HG03135 (cell line): ENCODE results near the gene APC.

ENCODE experiments used
- ATAC-seq: cut with Tn5 transposase; IDR thresholded peaks from one replicate; pipeline ENCODE4 v1.9.1; 2021; ENCODE audit warnings: mild to moderate bottlenecking, moderate library complexity; ENCODE audit not compliant: unreplicated experiment

The APC gene

DNA sequence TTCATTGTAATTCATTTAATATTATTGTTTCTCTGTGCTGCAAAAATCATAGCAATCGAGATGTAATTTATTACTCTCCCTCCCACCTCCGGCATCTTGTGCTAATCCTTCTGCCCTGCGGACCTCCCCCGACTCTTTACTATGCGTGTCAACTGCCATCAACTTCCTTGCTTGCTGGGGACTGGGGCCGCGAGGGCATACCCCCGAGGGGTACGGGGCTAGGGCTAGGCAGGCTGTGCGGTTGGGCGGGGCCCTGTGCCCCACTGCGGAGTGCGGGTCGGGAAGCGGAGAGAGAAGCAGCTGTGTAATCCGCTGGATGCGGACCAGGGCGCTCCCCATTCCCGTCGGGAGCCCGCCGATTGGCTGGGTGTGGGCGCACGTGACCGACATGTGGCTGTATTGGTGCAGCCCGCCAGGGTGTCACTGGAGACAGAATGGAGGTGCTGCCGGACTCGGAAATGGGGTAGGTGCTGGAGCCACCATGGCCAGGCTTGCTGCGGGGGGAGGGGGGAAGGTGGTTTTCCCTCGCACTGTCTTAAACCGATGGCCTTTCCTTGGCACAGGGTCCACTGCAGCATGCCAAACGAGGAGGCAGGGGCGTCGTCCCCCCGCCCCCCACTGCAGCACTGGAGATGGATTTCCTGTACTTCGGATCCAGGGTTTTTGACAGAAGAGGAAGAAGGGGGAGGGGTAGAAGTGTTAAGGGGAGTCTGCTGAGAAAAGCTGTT, at the start of gene APC:
Gene APC (plus strand): TSS at position 423 of the 728 bp plus-strand sequence. CDS start 17,006 bp downstream, outside the sequence.
- peak; percentile 100 for ATAC-seq

DNA sequence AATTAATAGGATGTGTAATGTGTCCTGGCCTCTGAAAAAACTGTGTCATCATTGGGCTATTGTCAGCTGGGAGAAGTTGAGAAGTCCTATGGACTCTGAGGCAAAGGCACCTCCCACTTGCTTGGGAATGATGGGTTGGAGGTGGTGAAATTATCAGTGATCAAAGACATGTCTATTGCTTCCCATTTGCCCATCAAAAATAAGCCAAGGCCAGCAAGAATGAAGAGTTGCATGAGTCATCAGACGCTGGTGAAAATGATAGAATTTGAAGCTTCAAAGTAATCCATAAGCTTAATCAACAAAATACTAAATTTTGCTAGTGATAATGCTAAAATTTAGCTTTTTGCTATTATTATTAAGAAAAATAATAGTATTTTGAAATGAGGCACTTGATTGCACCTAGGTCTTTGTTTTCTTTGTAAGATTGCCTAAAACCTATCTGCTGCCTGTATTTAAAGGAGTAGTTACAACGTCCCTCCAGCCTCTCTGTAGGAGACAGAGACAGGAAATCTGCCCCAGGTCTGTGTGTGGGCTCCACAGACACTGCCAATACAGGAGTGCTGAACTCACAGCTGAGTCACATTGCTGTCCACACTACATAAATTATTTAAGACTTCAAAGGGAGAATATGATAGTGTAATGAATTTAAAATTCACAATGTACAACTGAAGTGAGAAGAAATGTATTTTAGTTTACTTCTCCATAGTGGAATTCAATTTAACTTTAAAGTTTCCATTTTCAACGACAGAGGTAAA, 48.4 kb upstream of the APC start:
- ATAC-seq, result no peak

DNA sequence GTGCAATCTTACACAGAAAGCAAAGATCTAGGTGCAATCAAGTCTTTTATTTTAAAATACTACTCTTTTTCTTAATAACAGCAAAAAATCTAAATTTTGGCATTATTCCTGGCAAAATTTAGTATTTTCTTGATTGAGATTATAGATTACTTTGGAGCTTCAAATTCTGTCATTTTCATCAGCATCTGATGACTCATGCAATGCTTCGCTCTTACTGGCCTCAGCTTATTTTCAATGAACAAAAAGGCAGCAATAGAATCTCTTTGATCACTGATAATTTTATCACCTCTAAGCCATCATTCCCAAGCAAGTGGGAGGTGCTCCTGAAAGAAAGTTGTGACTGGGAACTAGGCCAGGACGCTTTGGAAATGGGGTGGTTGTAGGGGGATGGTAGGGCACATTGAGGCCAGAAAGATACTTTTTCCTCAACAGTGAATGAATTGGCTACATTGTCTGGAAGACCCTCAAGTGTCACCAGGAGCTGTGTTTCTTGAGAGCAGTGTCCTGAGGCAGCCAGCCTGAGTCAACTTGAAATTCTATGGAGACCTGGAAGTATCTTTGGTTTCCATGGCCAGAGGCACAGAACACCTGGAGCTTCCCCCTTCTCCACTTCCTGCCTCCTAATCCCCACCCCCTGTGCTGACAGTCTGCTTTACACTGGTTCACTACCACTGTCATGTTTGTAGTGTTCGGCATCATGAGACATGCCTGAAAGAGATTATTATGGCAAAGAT, 46.9 kb upstream of the APC start:
- no peak for ATAC-seq

DNA sequence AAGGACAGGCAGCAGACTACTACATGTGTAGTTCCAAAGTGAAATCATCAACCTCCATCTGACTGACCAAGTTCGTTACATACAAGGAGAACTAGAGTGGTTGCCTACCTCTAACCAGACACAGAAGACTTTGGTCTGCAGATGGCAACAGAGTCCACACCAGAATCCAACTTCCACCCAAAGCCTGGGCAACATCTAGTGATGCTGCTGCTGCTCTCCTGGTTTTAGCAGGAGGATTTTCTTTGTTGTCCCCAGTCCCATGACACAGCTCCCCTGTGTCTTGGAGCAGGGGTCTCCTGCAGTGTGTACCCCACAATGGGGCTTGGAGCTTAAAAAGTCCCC, 46.4 kb upstream of the APC start:
- no peak for ATAC-seq

DNA sequence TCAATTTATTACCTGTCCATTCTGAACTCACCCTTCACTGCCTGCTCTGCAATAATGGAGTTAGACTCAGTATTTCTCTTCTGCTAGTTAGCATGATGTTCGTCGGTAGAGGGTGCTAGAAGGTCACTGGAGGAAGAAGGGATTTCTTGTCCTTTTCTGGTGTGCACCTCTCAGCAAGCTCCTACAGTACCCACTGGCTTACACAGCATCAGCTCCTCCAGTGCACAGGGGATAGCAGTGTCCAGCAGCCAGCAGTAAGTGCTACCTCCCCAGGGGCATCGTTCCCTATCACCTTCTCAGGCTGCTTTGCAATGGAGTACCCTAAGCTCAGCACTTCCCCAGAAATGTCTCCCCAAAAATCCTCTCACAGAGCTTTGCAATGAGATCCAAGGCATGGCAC, 45.9 kb upstream of the APC start:
- no peak for ATAC-seq

DNA sequence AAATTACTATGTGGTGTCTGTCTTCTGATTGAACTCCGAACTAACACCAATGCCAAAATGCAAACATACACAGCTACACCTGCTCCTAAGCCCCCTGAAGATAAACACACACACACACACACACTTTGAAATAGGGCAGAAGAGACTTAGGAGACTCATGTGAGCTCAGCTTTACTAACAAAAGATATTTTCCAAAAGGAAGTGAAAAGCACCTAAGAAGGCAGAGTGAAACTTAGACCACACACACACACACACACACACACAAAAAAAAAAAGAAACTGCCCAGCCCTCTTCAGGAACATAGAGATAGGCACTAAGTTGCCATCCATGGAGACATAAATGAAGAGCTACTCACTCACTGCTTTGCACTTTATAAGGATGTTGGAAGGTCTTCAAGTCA, 45.2 kb upstream of the APC start:
- no peak for ATAC-seq

DNA sequence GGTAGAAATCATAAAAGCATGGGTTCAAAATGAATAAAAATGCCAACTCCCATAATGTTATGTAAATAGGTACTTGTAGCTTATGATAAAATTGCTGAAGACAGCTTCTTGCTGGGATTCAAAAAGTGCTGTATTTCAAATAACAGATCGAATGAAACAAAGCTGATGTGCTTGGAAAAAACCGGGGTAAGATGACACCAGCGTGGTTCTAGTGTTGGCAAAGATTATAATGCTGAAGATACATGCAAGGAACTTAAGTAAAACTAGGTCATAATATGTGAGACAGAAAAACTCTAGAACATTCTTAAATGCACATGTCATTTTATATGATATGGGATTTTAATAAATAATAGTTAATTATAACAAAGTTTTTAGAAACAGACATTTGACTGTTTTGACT, 44.4 kb upstream of the APC start:
- no peak for ATAC-seq

DNA sequence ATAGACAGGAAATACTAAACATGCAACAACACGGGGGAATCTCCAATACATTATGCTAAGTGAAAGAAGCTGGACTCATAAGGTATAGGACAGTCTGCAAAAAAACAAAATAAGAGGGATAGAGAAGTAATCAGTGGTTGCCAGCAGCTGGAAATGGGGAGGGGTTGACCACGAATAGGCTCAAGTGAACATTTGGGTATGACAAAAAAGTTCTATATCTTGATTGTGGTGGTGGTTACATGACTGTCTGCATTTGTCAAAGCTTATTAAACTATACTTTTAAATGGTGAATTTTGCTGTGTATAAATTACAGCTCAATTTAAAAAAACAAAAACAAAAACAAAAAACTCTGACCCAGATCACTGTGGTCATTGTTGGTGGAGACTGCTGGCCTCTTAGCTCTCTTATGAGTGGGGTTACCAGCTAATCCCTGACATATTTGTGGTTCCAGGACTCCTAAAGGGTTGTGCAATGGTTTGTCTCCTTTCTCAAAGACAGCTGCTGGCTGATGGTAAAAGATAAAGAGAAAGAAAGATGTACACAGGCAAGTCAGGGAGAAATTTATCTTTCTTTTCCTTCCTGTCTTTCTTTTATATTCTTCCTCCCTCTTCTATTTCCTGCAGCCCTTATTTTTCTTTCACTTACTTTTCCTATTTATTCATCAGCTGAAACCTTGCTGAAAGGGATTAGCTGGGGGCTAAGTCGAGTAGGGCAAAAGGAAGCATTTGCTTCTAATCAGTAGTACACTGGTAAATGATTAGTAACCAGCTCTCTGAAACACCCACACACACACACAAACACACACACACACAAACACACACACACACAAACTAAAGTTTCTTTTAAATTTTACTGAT, 42.6 kb upstream of the APC start:
- no peak for ATAC-seq

DNA sequence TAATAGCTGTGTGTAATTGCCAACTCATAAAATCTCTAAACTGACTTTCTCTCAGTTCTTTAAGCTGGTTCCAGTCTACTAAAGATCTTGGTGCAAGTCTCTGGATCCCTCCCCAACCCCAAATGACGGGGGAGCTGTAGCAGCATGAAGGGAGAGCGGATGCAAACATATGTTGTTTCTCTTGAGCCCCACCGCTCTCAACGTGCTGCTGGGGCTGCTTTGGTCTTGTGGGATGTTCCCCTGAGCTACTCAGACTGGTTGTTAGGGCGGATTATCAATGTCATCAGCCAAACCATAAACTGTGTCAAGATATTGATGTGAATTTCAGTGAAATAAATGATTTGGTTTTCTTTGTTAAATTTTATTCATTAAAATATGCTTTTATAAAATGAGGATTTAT, 40.9 kb upstream of the APC start:
- ATAC-seq, result no peak

DNA sequence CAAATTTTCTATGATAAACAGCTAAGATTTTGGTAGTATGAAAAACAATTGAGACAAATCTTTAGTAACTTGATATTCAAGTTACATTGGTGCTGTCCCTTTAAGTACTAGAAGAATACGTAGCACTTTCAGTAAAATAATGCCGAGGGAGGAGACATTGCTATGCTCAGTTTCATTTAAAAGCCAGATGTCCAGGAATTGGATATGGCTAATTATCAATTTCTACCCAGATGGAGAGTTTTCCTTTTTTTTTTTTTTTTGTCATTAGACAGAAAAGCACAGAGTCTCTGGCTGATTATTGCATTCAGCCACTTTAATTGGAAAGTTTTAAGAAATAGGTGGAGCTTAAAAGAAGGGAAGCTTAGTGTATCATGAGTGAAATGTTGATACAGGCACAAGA, 40.4 kb upstream of the APC start:
- ATAC-seq, result no peak

DNA sequence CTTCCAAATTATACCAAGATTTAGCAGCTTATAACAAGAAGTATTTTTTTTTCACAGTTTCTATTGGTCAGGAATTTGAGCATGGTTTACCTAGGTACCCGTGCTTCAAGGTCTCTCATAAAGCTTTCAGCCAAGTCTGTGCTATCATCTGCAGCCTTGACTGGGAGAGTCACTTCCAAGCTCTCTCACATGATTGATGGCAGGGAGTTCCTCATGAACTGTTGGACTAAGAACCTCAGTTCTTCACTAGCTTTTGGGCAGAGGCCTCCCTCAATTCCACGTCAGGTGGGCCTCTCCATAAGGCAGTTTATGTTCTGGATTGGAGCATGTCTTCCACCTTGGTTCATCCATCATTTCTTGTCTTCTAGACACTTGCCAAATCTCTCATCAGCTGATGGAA, 39.9 kb upstream of the APC start:
- ATAC-seq, result no peak

DNA sequence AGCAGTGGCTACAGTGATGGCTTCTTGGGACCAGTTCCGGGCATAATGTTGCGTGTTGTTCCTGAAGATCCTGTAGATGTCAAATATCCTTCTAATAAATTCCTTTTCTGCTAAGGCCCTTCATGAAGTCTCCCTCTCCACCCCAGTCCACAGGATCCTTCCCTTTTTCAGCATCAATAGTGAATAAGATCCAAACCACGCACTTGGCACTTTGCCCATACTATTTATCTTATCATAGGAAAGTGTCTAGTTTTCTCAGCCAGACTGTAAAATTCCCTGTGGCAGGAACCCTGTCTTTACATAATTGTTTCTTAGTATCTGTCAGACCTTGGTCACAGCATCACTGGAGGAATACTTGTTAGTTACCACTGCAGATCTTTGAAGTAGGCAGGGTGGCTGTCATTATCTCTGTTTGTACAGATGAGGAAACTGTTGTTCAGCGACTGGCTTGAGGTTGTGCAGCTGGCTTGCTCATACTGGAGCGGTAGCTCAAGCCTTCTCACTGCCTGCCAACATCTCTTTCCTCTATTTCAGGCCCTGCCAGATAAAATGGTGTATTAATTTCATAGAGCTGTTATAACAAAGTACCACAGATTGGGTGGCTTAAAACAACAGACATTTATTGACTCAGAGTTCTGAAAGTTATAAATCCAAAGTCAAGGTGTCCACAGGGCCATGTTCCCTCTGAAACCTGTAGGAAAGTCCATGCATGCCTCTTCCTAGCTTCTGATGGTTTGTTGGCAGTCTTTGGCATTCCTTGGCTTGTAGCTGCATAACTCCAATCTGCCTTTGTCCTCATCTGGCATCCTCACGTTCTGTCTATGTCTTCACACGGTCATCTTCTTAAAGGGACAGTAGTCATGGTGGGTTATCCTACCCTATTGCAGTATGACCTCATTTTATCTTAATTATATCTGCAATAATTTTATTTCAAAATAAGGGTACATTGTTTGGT, 33.5 kb upstream of the APC start:
- ATAC-seq, result no peak

DNA sequence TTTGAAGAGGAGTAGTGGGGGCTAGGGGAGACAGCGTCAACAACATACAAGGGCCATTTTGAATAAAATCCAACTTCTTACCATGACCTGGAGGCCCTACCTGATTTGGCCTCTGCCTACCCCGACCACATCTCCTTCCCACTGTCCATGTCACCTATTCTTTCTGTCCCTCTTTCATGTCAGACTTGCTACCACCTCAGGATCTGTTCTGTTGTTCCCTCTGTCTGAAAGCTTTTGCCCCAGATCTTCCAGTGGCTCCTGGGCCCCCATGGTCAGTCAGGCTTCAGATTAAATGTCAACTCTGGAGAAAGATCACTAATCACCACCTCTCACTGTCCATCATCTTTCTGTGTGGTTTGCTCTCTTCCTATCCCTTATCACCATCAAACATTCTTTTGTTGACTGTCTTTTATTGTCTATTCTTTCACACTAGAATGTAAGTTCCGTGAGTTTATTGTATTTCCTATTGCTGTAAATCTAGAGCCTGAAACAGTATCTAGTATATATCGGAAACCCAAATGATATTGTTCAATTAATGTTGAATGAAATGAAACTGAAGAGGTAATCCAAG, 31.2 kb upstream of the APC start:
- ATAC-seq, result no peak

DNA sequence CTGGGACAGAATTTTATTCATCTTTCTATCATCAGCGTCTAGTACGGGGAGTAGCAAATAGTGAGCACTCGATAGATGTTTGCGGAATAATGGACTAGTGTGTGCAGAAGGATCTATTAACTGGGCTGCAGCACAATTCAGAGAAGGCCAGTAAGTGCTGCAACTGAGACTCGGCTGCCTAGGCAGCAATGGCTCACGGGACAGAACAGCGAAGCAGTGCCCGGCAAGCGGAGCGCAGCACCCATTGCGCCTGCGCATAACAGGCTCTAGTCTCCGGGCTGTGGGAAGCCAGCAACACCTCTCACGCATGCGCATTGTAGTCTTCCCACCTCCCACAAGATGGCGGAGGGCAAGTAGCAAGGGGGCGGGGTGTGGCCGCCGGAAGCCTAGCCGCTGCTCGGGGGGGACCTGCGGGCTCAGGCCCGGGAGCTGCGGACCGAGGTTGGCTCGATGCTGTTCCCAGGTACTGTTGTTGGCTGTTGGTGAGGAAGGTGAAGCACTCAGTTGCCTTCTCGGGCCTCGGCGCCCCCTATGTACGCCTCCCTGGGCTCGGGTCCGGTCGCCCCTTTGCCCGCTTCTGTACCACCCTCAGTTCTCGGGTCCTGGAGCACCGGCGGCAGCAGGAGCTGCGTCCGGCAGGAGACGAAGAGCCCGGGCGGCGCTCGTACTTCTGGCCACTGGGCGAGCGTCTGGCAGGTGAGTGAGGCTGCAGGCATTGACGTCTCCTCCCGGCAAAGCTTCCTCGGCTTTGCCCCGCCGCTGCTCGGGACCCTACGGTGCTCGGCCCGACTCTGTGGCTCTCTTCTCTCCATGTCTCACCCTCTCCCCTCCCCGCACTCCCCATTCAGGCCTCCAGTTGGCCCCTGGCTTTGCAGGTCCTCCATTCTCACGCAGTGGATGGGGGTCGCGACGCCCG, 30.2 kb upstream of the APC start:
- ATAC-seq, result peak; percentile 95

DNA sequence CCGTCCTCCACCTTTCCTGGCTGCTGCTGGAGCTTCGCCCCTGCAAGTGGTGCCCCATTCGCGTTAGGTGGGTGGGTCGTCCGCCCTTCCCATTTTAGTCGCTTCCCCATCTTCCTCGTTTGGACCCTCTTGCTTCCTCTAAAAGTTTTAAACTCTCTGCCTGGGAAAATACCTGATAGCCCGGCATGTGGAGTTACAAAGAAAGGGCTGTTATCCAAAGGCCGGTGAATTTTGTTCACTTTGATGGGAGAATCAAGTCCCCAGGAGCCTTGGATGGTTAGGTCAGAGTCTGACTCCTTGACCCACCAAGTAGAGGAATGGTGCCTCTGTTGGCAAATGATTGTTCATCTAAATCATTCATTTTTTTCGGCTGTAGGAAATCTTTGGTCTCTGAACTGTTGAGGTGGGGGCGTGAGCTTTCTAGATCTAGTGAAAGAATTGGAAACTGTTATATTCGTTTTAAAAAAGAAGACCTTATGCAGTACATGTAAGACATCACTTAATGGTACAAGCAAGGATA, 29.5 kb upstream of the APC start:
- ATAC-seq, result no peak

DNA sequence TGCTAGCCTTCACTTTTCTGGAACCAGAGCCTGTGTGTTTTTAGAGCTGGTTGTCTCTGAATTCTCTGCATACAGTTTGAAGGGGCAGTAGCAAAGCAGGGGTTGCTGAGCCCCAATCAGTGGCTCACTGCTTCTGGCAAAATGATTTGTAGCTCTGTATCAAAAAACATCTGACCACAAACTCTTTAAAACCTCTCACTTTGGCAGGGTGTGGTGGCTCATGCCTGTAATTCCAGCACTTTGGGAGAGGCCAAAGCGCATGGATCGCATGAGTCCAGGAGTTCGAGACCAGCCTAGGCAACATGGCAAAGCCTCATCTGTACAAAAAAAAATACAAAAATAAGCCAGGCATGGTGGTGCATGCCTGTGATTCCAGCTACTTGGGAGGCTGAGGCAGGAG, 28.3 kb upstream of the APC start:
- ATAC-seq, result no peak

DNA sequence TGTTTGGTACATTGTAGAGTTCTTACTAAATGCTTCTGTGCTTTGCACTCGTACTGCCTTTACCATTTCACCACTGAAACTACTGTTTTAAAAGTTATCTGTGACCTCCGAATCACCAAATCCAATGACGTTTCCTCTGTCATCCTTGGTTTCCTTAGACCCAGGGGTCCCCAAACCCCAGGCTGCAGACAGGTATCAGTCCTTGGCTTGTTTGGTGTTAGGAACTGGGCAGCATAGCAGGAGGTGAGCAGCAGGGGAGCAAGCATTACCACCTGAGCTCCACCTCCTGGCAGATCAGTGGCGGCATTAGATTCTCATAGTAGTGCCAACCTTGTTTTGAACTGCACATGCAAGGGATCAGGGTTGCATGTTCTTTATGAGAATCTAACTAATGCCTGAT, 26.8 kb upstream of the APC start:
- no peak for ATAC-seq

DNA sequence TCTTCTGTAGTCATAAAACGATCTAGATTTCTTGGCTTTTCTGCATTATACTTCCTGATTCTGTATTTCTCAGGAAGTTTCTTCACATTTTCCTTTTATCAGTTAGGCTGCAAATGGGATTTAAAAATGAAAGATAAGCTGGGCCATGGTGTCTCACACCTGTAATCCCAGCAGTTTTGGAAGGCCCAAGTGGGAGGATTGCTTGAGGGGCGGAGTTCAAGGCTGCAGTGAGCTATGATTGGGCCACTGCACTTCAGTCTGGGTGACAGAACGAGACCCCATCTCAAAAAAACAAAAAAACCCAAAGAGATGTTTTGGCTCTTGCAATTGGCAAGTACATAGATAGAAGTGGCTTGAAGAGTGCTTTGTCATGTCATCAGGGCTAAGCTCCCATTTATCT, 26.2 kb upstream of the APC start:
- no peak for ATAC-seq
